HepG2 (cell line): ENCODE measurements around the gene CACNA1C. TPM values are rescaled to one million over a fixed set of nuclear protein-coding genes. Genes with fewer than 3 reads are reported as not detected.

Experiments
- HNF4A ChIP-seq: sonication (generic); formaldehyde crosslinking; IDR thresholded peaks from 2 replicates; pipeline ENCODE4 v1.4.0; 2020; ENCODE audit warnings: missing genetic modification reagents
- HNRNPK ChIP-seq: fragments of 200-400 bp; formaldehyde crosslinking; IDR thresholded peaks from 2 replicates; pipeline ENCODE4 v1.6.1; 2018; ENCODE audit warnings: low read length, low read depth, moderate library complexity, mild to moderate bottlenecking; ENCODE audit not compliant: poor library complexity, severe bottlenecking
- MXD4 ChIP-seq: IDR thresholded peaks from 2 replicates; pipeline ENCODE4 v1.6.1; 2016; ENCODE audit warnings: mild to moderate bottlenecking, missing biosample characterization, missing genetic modification reagents
- NCOR1 ChIP-seq: fragments of 200-600 bp; sonication (generic); IDR thresholded peaks from 2 replicates; pipeline ENCODE4 v1.7.0; 2017; ENCODE audit warnings: antibody characterized with exemption, low read length, borderline replicate concordance
- NR2C2 ChIP-seq: sonication (generic); formaldehyde crosslinking; IDR thresholded peaks from 2 replicates; pipeline ENCODE4 v1.4.0; 2020; ENCODE audit warnings: missing genetic modification reagents, mild to moderate bottlenecking, moderate library complexity, borderline replicate concordance
- POGZ ChIP-seq: sonication (generic); formaldehyde crosslinking; IDR thresholded peaks from 2 replicates; pipeline ENCODE4 v1.4.0; 2020; ENCODE audit warnings: mild to moderate bottlenecking, missing genetic modification reagents
- RBFOX2 ChIP-seq: fragments of 200-400 bp; formaldehyde crosslinking; IDR thresholded peaks from 2 replicates; pipeline ENCODE4 v1.6.1; 2017; ENCODE audit warnings: low read depth, mild to moderate bottlenecking, low read length
- SIN3B ChIP-seq: fragments of 150-350 bp; IDR thresholded peaks from 2 replicates; pipeline ENCODE4 v1.6.1; 2014; ENCODE audit warnings: low read length
- SOX13 ChIP-seq, 3 experiments: fragments of 450-650 bp in 1 of 3; sonication (generic) in 1 of 3; formaldehyde crosslinking in 1 of 3; IDR thresholded peaks in 2 of 3; conservative IDR thresholded peaks in 1 of 3; 2 replicates each; pipeline versions ENCODE4 v1.5.0 to v1.6.1; 2016 to 2020; ENCODE audit warnings: antibody characterized with exemption in 1 of 3, mild to moderate bottlenecking in 1 of 3, missing compliant biosample characterization in 1 of 3, missing genetic modification reagents in 1 of 3, moderate library complexity in 1 of 3
- ZBTB40 ChIP-seq, 2 experiments: fragments of 450-650 bp in 1 of 2; sonication (generic) in 1 of 2; formaldehyde crosslinking in 1 of 2; IDR thresholded peaks; 2 replicates each; pipeline versions ENCODE4 v1.6.1 to v1.8.0; 2016 to 2022; ENCODE audit warnings: antibody characterized with exemption in 1 of 2, mild to moderate bottlenecking in 1 of 2, missing genetic modification reagents in 1 of 2
- ZNF550 ChIP-seq: sonication (generic); formaldehyde crosslinking; IDR thresholded peaks from 2 replicates; pipeline ENCODE4 v1.4.0; 2020; ENCODE audit warnings: mild to moderate bottlenecking, missing genetic modification reagents, borderline replicate concordance
- ZSCAN9 ChIP-seq: IDR thresholded peaks from 2 replicates; pipeline ENCODE4 v1.6.1; 2016; ENCODE audit warnings: borderline replicate concordance
- polyA plus RNA-seq, 8 experiments: library from polyadenylated mRNA; depleted of rRNA in 3 of 8; stranded (reverse) in 7 of 8; unstranded in 1 of 8; fragments of >200 nt; fragmentation: Illumina TruSeq in 4 of 8; extraction: Trizol in 4 of 8; gene quantifications; 2 replicates each; pipeline versions ENCODE4 v1.2.1 to v1.2.3, GENCODE V29; 2011 to 2016; ENCODE audit warnings: low read depth in 4 of 8, missing spikeins in 1 of 8, mixed read lengths in 1 of 8; ENCODE audit not compliant: insufficient read depth in 1 of 8
- total RNA-seq, 5 experiments: library from RNA; depleted of rRNA; stranded (reverse); fragments of >200 nt; fragmentation: Illumina TruSeq; extraction: Trizol; gene quantifications; 2 replicates each; pipeline ENCODE4 v1.2.3, GENCODE V29; 2016; ENCODE audit warnings: low read depth in 1 of 5
- TF ChIP-seq, protein P1 (sequence below): sonication (generic); formaldehyde crosslinking; IDR thresholded peaks from 2 replicates; pipeline ENCODE4 v1.4.0; 2020; ENCODE audit warnings: mild to moderate bottlenecking, missing genetic modification reagents, borderline replicate concordance

CACNA1C gene
- total and polyA plus RNA-seq, 2 of the 13 experiments (the other 11 are each of a cell fraction or from before 2014, with no cell fraction given), result not detected

GRCh38 chr12:2266666-2267620, 214.2 kb downstream of the CACNA1C start (continued):
- no peak for TF ChIP-seq ZBTB40 (IDR thresholded peaks at IDR 0.05)
- no peak for TF ChIP-seq ZBTB40 (CRISPR knock-in tag; IDR thresholded peaks at IDR 0.05)
- no peak for TF ChIP-seq RBFOX2
- TF ChIP-seq NR2C2 (CRISPR knock-in tag), result no peak
- no peak for TF ChIP-seq SOX13 (IDR thresholded peaks at IDR 0.05)
- no peak for TF ChIP-seq SOX13 (CRISPR knock-in tag; conservative IDR thresholded peaks at IDR 0.05 in 1 of 2, IDR thresholded peaks at IDR 0.05 in 1 of 2)
- TF ChIP-seq ZSCAN9, result no peak
- no peak for TF ChIP-seq POGZ (CRISPR knock-in tag)
- TF ChIP-seq NCOR1, result peak; percentile 23; the same call in 1 of the 2 replicates
- TF ChIP-seq ZNF550 (CRISPR knock-in tag), result no peak
- no peak for TF ChIP-seq HNRNPK
- TF ChIP-seq, protein P1, sequence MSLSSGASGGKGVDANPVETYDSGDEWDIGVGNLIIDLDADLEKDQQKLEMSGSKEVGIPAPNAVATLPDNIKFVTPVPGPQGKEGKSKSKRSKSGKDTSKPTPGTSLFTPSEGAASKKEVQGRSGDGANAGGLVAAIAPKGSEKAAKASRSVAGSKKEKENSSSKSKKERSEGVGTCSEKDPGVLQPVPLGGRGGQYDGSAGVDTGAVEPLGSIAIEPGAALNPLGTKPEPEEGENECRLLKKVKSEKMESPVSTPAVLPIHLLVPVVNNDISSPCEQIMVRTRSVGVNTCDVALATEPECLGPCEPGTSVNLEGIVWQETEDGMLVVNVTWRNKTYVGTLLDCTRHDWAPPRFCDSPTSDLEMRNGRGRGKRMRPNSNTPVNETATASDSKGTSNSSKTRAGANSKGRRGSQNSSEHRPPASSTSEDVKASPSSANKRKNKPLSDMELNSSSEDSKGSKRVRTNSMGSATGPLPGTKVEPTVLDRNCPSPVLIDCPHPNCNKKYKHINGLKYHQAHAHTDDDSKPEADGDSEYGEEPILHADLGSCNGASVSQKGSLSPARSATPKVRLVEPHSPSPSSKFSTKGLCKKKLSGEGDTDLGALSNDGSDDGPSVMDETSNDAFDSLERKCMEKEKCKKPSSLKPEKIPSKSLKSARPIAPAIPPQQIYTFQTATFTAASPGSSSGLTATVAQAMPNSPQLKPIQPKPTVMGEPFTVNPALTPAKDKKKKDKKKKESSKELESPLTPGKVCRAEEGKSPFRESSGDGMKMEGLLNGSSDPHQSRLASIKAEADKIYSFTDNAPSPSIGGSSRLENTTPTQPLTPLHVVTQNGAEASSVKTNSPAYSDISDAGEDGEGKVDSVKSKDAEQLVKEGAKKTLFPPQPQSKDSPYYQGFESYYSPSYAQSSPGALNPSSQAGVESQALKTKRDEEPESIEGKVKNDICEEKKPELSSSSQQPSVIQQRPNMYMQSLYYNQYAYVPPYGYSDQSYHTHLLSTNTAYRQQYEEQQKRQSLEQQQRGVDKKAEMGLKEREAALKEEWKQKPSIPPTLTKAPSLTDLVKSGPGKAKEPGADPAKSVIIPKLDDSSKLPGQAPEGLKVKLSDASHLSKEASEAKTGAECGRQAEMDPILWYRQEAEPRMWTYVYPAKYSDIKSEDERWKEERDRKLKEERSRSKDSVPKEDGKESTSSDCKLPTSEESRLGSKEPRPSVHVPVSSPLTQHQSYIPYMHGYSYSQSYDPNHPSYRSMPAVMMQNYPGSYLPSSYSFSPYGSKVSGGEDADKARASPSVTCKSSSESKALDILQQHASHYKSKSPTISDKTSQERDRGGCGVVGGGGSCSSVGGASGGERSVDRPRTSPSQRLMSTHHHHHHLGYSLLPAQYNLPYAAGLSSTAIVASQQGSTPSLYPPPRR (CRISPR knock-in tag), result no peak
- TF ChIP-seq SIN3B, result no peak
- TF ChIP-seq MXD4, result no peak
- TF ChIP-seq HNF4A (CRISPR knock-in tag), result peak; percentile 66
